Stimulated activated naive CD8-positive, alpha-beta T cell treated with anti-CD3 and anti-CD28 coated beads, Interleukin-15, Interleukin-2, amounts not matched to agents 100 U/mL and 50 U/mL, for 24 hours (primary cell): Measurements from ENCODE around the gene WNT9B.
A peak's percentile ranks its signal among the peaks of the same experiment; 100 is the strongest.

Experiments
- ATAC-seq: fragments of 150-1000 bp; cut with Tn5 transposase; one replicate; pipeline ENCODE4 v1.10.0; 2021
- DNase-seq: peaks from one replicate; pipeline ENCODE4 v3.0.0; 2021

Gene WNT9B, protein sequence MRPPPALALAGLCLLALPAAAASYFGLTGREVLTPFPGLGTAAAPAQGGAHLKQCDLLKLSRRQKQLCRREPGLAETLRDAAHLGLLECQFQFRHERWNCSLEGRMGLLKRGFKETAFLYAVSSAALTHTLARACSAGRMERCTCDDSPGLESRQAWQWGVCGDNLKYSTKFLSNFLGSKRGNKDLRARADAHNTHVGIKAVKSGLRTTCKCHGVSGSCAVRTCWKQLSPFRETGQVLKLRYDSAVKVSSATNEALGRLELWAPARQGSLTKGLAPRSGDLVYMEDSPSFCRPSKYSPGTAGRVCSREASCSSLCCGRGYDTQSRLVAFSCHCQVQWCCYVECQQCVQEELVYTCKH

GRCh38 chr17:46851029-46851741 lies at the start of gene WNT9B:
Gene WNT9B, plus strand, starts transcription at chr17:46851583. Its CDS starts 56 bp downstream, at chr17:46851639.
- ATAC-seq (no peak), DNase-seq (peak; percentile 20)

GRCh38 chr17:46802800-46803199 lies 48.6 kb upstream of the WNT9B start:
- no peak for DNase-seq

DNA sequence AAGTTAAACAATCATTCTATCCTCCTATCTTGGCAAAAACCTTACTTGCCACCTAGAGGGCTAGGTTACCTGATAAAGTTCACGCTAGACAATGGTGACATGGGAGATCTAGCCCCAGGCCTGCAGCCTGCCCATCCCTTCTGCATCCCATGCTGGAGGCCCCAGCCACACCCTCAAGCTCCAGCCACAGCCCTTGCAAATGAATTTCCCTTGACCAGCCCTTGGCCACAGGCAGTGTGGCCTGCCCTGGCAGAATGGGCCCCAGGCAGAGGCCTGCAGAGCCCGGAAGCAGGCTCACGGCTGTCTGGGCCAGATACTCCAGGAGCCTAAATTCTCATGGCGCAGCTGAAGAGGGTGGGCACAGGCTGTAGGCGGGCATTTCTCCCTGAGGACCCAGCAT lies 47.8 kb upstream of the WNT9B start:
- no peak for ATAC-seq
- DNase-seq: no peak

More at GRCh38 chr17:46802800-46803199, 48.6 kb upstream of the WNT9B start:
- no peak for ATAC-seq

DNA sequence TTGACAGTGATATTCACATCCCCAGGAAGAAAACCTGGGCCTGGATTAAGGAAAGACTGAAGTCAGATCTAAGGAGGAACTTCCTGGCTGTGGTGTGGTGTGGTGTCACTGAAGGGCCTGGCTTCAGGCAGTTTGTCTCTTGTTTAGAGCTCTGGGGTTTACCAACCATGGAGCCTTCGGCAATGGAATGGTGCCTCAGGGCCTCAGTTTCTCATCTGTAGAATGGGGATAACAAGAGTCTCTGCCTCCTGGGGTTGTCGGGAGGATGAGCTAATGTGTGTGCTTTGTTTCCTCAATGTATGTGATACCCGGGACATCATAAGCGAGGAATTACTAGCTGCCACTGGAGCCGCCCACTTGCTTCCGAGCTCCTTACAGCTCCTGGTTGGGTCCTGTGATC lies 45.6 kb upstream of the WNT9B start:
- ATAC-seq (no peak), DNase-seq (no peak)

- DNase-seq: no peak
- ATAC-seq: no peak
These were observed 42.2 kb upstream of the WNT9B start for GRCh38 chr17:46809110-46809571.

DNA sequence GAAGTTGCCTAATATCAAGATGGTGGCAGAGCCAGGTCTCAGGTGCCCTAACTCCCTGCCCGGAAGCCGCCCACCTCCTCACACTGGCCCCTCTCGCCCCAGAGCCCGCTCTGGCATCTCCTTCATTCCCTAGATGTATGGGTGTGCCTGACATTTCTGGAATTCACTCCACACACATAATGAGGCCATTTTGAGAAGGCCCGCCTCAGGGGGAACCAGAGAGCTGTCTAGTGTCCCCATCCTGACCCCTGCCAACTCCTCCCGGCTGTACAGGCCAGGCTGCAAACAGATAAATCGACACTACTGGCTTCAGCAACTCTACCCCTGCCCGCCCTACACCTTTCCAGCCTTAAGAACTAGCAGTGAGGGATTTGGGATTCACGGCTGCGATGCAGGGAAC lies 40.5 kb upstream of the WNT9B start:
- ATAC-seq (no peak), DNase-seq (no peak)

DNA sequence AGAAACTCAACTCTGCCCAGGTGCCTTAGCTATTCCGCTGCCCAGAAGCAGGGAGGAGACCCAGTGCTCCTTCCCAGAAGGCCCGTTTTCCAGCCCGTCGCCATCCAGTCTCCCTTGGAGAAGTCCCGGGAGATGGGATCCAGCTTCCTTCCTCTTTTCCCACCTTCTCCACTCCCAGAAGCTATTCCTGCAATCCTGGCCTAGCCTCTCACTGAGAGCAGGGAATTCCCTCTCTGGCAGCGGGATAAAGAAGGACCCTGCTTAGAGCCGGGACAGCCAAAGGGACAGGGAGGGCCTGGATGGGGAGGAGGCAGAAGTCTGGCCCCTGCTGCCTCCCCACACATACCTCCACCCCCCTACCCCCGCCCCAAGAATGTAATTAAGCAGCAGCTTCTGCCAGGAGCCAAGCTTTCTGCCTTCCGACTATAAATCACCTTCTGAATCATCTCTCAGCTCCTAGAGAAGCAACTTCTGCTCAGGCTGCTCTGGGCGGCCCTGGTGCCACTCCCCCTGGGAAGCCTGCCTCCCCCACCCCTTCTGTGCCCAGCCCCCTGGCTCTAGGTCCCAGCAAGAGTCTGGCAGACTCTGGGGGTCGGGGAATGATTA lies 39.3 kb upstream of the WNT9B start:
- DNase-seq (no peak), ATAC-seq (no peak)

DNA sequence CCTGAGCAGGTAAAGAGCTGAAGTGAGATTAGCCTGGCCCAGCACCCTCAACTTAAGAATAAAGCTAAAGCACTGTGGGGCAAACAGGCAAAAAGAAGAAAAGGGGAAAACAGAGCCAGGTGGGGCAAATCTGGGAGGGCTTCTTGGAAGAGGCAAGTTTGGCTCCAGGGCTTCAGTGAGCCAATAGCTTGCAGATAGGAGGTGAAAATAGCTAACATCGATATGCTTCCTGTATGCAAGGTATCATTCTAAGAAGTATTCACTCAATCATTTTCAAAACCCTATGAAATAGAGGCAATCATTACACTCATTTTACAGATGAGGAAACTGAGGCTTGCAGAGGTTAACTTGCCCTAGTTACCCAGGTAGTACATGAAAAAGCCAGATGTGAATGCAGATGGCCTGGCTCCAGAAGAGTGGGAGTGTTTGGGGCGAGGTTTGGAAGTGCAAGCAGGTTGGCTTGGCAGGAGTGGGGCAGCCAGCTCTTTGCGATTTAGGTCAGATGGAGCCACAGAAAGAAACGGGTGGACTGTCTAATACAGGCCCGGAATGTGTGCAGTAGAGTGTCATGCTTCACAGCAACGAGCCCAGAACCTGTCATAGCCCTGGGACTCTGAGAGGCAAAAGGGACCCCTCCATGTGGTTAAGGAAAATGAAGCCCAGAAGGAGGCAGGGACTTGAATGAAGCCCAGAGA lies 38.6 kb upstream of the WNT9B start:
- DNase-seq: no peak
- ATAC-seq: no peak

DNA sequence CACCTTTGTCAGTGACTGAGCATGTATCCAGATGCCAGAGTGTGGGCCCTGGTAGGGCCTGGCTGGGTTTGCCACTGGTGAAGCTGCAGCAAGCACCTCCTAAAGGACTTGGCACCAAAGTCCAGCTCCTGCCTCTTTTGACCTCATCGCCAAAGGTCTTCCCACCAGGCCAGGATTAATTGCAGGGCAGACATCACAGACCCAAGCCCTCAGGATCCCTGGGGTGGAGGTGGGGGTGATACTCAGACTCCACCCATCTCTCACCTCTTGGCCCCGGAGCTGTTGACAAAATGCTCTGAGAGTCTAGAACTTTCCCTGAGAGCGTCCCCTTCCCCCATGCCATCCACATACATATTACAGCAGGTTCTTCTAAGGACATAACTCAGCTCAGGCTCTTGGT lies 37.5 kb upstream of the WNT9B start:
- DNase-seq (no peak), ATAC-seq (no peak)

GRCh38 chr17:46814446-46814845 lies 36.9 kb upstream of the WNT9B start:
- DNase-seq (no peak), ATAC-seq (no peak)

- DNase-seq (no peak), ATAC-seq (no peak)
These were observed 35.7 kb upstream of the WNT9B start for GRCh38 chr17:46815474-46816353.

DNA sequence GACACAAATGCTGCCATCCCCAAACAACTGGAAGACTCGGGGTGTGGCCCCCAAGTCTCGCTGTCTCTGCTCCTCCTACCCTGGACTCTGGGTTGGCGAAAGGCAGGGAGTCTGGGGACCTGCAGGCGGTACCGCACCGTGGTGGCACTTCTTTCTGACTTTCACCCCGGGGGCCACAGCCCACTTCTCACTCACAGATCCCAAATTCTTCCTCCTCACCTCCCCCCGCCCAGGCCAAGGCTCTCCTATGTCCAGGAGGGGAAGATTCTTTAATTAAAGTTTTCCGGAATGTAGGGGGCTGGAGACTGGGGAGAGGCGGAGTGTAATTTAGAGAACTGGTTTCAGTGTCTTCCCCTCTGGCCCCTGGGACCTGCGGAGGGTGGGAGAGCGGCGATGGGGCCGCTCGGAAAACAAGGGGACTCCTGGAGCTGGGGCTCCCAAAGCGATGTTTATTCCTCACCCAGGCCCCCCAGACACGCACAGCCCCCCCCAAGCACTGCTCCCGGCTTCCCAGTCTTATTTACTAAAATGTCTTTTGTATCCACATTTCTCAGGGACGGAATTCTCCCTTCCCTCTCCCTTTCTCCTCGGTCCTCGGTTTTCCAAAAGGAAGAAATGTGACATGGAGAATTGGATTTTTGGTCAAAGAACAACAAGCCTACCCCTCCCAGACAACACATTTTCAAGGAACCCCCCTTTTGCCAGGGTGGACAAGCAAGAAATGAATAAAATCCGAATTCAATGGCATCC lies 34.1 kb upstream of the WNT9B start:
- no peak for ATAC-seq
- no peak for DNase-seq

GRCh38 chr17:46817901-46818209 lies 33.5 kb upstream of the WNT9B start:
- DNase-seq: no peak
- ATAC-seq: no peak

- peak; percentile 60 for ATAC-seq
- peak; percentile 63 for DNase-seq
These were observed 33.0 kb upstream of the WNT9B start, which contains the start of gene WNT3 for GRCh38 chr17:46818316-46818928. Gene WNT3, minus strand, starts transcription at chr17:46818692. Its CDS starts 95 bp downstream, at chr17:46818597.

- DNase-seq (peak; percentile 20), ATAC-seq (no peak)
These were observed 32.2 kb upstream of the WNT9B start for GRCh38 chr17:46818929-46819859.

- ATAC-seq: no peak
- no peak for DNase-seq
These were observed 31.5 kb upstream of the WNT9B start for GRCh38 chr17:46819906-46820351.

DNA sequence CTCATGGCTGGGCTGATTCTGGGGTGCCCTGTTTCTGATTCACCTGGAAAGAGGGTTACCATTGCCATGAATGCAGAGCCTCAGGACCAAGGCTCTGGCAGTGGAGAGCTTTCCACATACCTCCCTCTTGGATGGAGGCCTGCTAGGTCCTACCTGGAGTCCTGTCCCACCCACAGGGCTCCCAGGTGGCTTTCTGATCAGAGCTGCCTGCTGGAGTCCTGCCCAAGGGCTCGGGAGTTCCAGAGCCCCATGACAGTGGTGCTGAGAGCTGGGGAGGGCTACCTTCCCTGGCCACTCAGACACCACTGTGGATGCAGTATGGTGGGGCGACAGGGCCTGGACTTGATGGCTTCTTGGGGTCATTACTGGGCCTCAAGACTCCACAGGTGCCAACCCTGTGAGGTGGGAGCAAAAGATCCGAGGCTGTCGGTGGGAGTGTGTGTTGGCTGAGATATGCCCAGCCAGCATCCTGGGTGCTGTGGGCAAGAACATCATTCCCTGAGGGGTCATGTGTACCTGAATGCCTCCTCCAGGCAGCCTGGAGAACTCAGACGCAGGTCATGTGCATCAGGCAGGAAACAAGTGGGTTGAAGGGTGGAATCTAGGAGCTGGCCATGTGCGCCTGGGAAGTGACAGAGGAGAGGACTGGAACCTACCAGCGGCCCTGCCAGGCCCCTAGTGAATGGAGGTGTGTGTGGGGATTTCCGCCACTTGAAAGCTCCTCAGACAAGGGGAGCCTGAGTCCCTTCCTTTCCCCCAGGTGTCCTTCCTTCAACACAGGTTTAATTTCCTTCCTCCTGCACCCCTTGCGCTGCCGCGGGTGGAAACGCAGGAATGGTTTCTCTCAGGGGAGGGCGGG lies 30.6 kb upstream of the WNT9B start:
- ATAC-seq: no peak

More for the DNA sequence above, 30.6 kb upstream of the WNT9B start:
- DNase-seq: no peak
